ENCODE results near the gene SIGLEC6. TPM values are rescaled to one million over a fixed set of nuclear protein-coding genes. Genes with fewer than 3 reads are reported as not detected.

The SIGLEC6 gene
- total RNA-seq, 1 donor: not detected

DNA sequence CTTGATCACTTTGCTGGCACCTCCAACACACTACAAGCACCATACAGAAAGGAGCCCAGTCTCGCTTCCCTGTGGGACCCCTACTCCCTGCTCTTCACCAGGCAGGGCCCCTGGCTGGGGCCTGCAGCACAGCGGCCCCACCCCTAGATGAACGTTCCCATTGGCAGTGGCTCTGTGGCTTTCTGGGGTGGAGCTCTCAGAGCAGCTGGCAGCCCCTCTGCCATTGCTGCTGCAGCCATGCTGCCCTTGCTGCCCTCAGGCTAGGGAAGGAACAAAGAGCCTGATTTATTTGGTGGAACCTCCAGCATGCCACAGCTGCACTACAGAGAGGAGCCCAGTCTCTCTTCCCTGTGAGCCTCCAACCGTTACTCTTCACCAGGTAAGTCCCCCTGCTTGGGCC is 5.8 kb downstream of the SIGLEC6 start:
- no peaks in the 10 kb centered on the region for H4K20me1 ChIP-seq (ENCODE audit: insufficient read depth, low read length)
- H2AFZ ChIP-seq (ENCODE audit: low read length): no peak overlapping the region
- H3K79me2 ChIP-seq (ENCODE audit: insufficient read depth, low read length): no peaks in the 10 kb centered on the region
- no peaks in the 10 kb centered on the region for H3K36me3 ChIP-seq (ENCODE audit: insufficient read depth, low read length)
- no peaks in the 10 kb centered on the region for H3K27me3 ChIP-seq (ENCODE audit: insufficient read depth, low read length)
- no peak for DNase-seq (ENCODE audit: insufficient read length, low spot score, missing footprints)
- no peak overlapping the region for H3K4me2 ChIP-seq (ENCODE audit: insufficient read depth, low read length)
- no peak overlapping the region for H3K27ac ChIP-seq (ENCODE audit: low read depth, low read length)
- H3K4me1 ChIP-seq (ENCODE audit: insufficient read depth, low read length): no peaks in the 10 kb centered on the region
- TF ChIP-seq, protein P1, sequence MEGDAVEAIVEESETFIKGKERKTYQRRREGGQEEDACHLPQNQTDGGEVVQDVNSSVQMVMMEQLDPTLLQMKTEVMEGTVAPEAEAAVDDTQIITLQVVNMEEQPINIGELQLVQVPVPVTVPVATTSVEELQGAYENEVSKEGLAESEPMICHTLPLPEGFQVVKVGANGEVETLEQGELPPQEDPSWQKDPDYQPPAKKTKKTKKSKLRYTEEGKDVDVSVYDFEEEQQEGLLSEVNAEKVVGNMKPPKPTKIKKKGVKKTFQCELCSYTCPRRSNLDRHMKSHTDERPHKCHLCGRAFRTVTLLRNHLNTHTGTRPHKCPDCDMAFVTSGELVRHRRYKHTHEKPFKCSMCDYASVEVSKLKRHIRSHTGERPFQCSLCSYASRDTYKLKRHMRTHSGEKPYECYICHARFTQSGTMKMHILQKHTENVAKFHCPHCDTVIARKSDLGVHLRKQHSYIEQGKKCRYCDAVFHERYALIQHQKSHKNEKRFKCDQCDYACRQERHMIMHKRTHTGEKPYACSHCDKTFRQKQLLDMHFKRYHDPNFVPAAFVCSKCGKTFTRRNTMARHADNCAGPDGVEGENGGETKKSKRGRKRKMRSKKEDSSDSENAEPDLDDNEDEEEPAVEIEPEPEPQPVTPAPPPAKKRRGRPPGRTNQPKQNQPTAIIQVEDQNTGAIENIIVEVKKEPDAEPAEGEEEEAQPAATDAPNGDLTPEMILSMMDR (IDR thresholded peaks at IDR 0.05; ENCODE audit: extremely low read depth, low read depth, low read length): no peak
- no peaks in the 10 kb centered on the region for H3K9me3 ChIP-seq (ENCODE audit: low read depth, low read length)
- no peak overlapping the region for H3K4me3 ChIP-seq (ENCODE audit: insufficient read depth, low read length)

GRCh38 chr19:51524666-51525264 is 6.7 kb downstream of the SIGLEC6 start:
- TF ChIP-seq, protein P1 (IDR thresholded peaks at IDR 0.05; ENCODE audit: extremely low read depth, low read depth, low read length): no peak
- H3K79me2 ChIP-seq (ENCODE audit: insufficient read depth, low read length): no peaks in the 10 kb centered on the region
- H3K4me3 ChIP-seq (ENCODE audit: insufficient read depth, low read length): no peak overlapping the region
- H3K36me3 ChIP-seq (ENCODE audit: insufficient read depth, low read length): no peaks in the 10 kb centered on the region
- DNase-seq (ENCODE audit: insufficient read length, low spot score, missing footprints): peak; percentile 1
- H2AFZ ChIP-seq (ENCODE audit: low read length): no peak overlapping the region
- no peak overlapping the region for H3K27ac ChIP-seq (ENCODE audit: low read depth, low read length)
- H3K4me1 ChIP-seq (ENCODE audit: insufficient read depth, low read length): no peaks in the 10 kb centered on the region
- H4K20me1 ChIP-seq (ENCODE audit: insufficient read depth, low read length): no peaks in the 10 kb centered on the region
- H3K9me3 ChIP-seq (ENCODE audit: low read depth, low read length): no peaks in the 10 kb centered on the region
- no peaks in the 10 kb centered on the region for H3K27me3 ChIP-seq (ENCODE audit: insufficient read depth, low read length)
- no peak overlapping the region for H3K4me2 ChIP-seq (ENCODE audit: insufficient read depth, low read length)

DNA sequence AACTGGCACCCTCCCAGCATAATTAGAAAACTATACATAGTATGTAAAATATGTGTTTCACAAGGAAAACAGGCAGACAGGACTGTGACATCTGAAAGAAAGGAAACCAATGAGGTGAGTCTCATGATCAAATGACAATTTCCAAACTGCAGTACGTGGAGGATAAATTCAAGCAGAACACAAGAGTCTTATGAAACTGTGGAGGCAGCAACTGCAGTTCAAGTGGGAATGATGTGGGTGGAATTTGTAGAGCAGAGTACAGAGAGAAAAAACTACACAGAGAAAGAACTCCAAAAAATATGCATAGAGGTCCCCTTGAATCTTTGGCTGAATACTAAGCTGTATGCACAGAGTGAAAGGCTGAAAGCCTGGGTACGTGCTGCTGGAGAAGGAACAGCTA is 9.7 kb downstream of the SIGLEC6 start:
- DNase-seq (ENCODE audit: insufficient read length, low spot score, missing footprints): no peak
- no peaks in the 10 kb centered on the region for H3K9me3 ChIP-seq (ENCODE audit: low read depth, low read length)

DNA sequence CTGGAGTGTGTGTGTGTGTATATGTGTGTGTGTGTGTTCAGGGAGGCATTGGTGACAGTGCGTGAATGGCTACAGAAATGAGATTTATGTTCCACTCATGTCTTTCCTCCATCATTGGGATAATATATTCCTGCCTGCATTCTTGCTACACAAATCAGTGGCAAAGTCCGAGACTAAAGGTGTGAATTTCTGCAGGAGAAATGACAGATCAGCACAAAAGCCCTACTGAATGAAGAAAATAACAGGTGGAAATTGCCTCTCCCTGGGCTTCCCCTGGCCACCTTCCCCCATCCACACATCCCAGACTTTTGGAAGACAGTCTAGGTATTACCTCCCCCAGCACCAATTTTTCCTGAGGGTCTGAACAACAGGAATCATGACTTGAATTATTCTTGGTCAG is 10.1 kb downstream of the SIGLEC6 start:
- TF ChIP-seq, protein P1 (IDR thresholded peaks at IDR 0.05; ENCODE audit: extremely low read depth, low read depth, low read length): no peak
- Histone ChIP-seq H2AFZ (ENCODE audit: low read length) (no peak overlapping the region), H3K4me2 (ENCODE audit: insufficient read depth, low read length) (no peak overlapping the region), H3K9me3 (ENCODE audit: low read depth, low read length) (no peaks in the 10 kb centered on the region), H3K27me3 (ENCODE audit: insufficient read depth, low read length) (no peaks in the 10 kb centered on the region), H3K36me3 (ENCODE audit: insufficient read depth, low read length) (no peaks in the 10 kb centered on the region), H3K79me2 (ENCODE audit: insufficient read depth, low read length) (no peaks in the 10 kb centered on the region), H4K20me1 (ENCODE audit: insufficient read depth, low read length) (no peaks in the 10 kb centered on the region), H3K4me3 (ENCODE audit: insufficient read depth, low read length) (no peak overlapping the region), H3K4me1 (ENCODE audit: insufficient read depth, low read length) (no peaks in the 10 kb centered on the region), H3K27ac (ENCODE audit: low read depth, low read length) (no peak overlapping the region)
- no peak for DNase-seq (ENCODE audit: insufficient read length, low spot score, missing footprints)

More for the DNA sequence above, 9.7 kb downstream of the SIGLEC6 start:
- no peak overlapping the region for H3K4me3 ChIP-seq (ENCODE audit: insufficient read depth, low read length)
- no peaks in the 10 kb centered on the region for H4K20me1 ChIP-seq (ENCODE audit: insufficient read depth, low read length)
- H3K36me3 ChIP-seq (ENCODE audit: insufficient read depth, low read length): no peaks in the 10 kb centered on the region
- TF ChIP-seq, protein P1 (IDR thresholded peaks at IDR 0.05; ENCODE audit: extremely low read depth, low read depth, low read length): no peak
- no peak overlapping the region for H3K4me2 ChIP-seq (ENCODE audit: insufficient read depth, low read length)
- no peak overlapping the region for H2AFZ ChIP-seq (ENCODE audit: low read length)
- no peaks in the 10 kb centered on the region for H3K79me2 ChIP-seq (ENCODE audit: insufficient read depth, low read length)
- H3K27me3 ChIP-seq (ENCODE audit: insufficient read depth, low read length): no peaks in the 10 kb centered on the region
- H3K27ac ChIP-seq (ENCODE audit: low read depth, low read length): no peak overlapping the region
- no peaks in the 10 kb centered on the region for H3K4me1 ChIP-seq (ENCODE audit: insufficient read depth, low read length)
